Measurements from ENCODE around the gene RNASET2.

RNASET2 gene

GRCh38 chr6:166910601-166911000 lies 45.7 kb downstream of the RNASET2 start:
- no peak for TF ChIP-seq REST (IDR thresholded peaks at IDR 0.05; ENCODE audit: insufficient read depth in 1 of 2, low read depth in 2 of 2, low read length in 2 of 2)
- TF ChIP-seq TAF1 (IDR thresholded peaks at IDR 0.05; ENCODE audit: borderline replicate concordance, insufficient read depth, low read length) = no peak
- no peak for TF ChIP-seq POLR2AphosphoS5 (IDR thresholded peaks at IDR 0.05; ENCODE audit: low read depth, low read length)
- TF ChIP-seq SIN3A (IDR thresholded peaks at IDR 0.05; ENCODE audit: borderline replicate concordance, insufficient read depth, low read length) = no peak
- no peak for TF ChIP-seq FOXP2 (optimal IDR thresholded peaks at IDR 0.05; ENCODE audit: borderline replicate concordance, extremely low read depth, extremely low read length, insufficient read depth)

GRCh38 chr6:166908811-166909210 lies 47.5 kb downstream of the RNASET2 start:
- no peak for TF ChIP-seq POLR2AphosphoS5 (IDR thresholded peaks at IDR 0.05; ENCODE audit: low read depth, low read length)
- TF ChIP-seq FOXP2 (optimal IDR thresholded peaks at IDR 0.05; ENCODE audit: borderline replicate concordance, extremely low read depth, extremely low read length, insufficient read depth) = no peak
- TF ChIP-seq SIN3A (IDR thresholded peaks at IDR 0.05; ENCODE audit: borderline replicate concordance, insufficient read depth, low read length) = no peak
- no peak for TF ChIP-seq TAF1 (IDR thresholded peaks at IDR 0.05; ENCODE audit: borderline replicate concordance, insufficient read depth, low read length)
- no peak for TF ChIP-seq REST (IDR thresholded peaks at IDR 0.05; ENCODE audit: insufficient read depth in 1 of 2, low read depth in 2 of 2, low read length in 2 of 2)

- TF ChIP-seq REST (IDR thresholded peaks at IDR 0.05; ENCODE audit: insufficient read depth in 1 of 2, low read depth in 2 of 2, low read length in 2 of 2) = no peak
- no peak for TF ChIP-seq FOXP2 (optimal IDR thresholded peaks at IDR 0.05; ENCODE audit: borderline replicate concordance, extremely low read depth, extremely low read length, insufficient read depth)
- no peak for TF ChIP-seq POLR2AphosphoS5 (IDR thresholded peaks at IDR 0.05; ENCODE audit: low read depth, low read length)
- TF ChIP-seq SIN3A (IDR thresholded peaks at IDR 0.05; ENCODE audit: borderline replicate concordance, insufficient read depth, low read length) = no peak
- TF ChIP-seq TAF1 (IDR thresholded peaks at IDR 0.05; ENCODE audit: borderline replicate concordance, insufficient read depth, low read length) = no peak
These were observed 48.2 kb downstream of the RNASET2 start for GRCh38 chr6:166907871-166908806.

- TF ChIP-seq FOXP2 (optimal IDR thresholded peaks at IDR 0.05; ENCODE audit: borderline replicate concordance, extremely low read depth, extremely low read length, insufficient read depth) = no peak
- no peak for TF ChIP-seq REST (IDR thresholded peaks at IDR 0.05; ENCODE audit: insufficient read depth in 1 of 2, low read depth in 2 of 2, low read length in 2 of 2)
- TF ChIP-seq POLR2AphosphoS5 (IDR thresholded peaks at IDR 0.05; ENCODE audit: low read depth, low read length) = no peak
- TF ChIP-seq SIN3A (IDR thresholded peaks at IDR 0.05; ENCODE audit: borderline replicate concordance, insufficient read depth, low read length) = no peak
- no peak for TF ChIP-seq TAF1 (IDR thresholded peaks at IDR 0.05; ENCODE audit: borderline replicate concordance, insufficient read depth, low read length)
These were observed 48.9 kb downstream of the RNASET2 start for GRCh38 chr6:166907373-166907841.
